D721Med (cell line): ENCODE measurements around the gene OSBPL10.

Experiments used
- DNase-seq: peaks from one replicate; pipeline ENCODE4 v3.0.0; 2011; ENCODE audit warnings: low spot score; ENCODE audit not compliant: insufficient read length
- FAIRE-seq: peaks from 2 replicates; lab custom pipeline; 2011; peaks lifted over from hg19 to GRCh38; lab: Jason Lieb, UNC
- CTCF ChIP-seq: IDR thresholded peaks from 2 replicates; pipeline ENCODE4 v1.5.1; 2012; ENCODE audit warnings: mild to moderate bottlenecking, control low read depth; ENCODE audit not compliant: insufficient read depth; ENCODE audit errors: missing control alignments

The OSBPL10 gene

DNA sequence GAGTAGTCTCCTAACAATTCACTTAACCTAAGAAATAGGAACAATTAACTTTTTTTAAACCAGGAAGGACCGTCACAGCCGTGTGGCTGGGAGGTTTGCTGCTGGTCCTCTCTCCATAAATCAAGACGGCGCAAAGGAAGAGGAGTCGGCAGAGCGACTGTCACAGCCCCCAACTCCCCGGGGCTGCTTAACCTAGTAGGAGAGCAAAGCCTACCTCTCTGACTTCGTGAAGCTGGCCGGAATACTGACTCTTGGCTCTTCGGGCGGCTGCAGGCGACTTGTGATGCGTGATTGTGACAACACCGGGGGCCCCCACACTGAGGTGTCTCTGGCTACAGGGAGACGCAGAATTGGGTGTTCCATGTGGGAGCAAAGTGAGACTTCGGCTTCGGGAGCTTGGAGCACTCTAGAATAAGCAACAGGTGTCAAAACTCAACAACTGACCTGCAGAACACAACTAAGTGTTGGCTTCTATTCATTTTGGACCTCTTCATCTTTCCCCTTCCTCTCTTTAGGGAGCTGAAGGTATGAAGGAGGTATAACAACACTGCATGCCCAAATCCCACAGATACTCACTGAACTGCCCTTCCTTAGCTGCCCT, 151.1 kb downstream of the OSBPL10 start:
- DNase-seq: no peak
- no peak for TF ChIP-seq CTCF
- no peak for FAIRE-seq

- FAIRE-seq (no peak), DNase-seq (no peak)
- TF ChIP-seq CTCF: no peak
Observed at GRCh38 chr3:31829010-31829409, 152.1 kb downstream of the OSBPL10 start.

GRCh38 chr3:31828007-31828406, 153.1 kb downstream of the OSBPL10 start:
- FAIRE-seq: no peak
- DNase-seq: no peak

DNA sequence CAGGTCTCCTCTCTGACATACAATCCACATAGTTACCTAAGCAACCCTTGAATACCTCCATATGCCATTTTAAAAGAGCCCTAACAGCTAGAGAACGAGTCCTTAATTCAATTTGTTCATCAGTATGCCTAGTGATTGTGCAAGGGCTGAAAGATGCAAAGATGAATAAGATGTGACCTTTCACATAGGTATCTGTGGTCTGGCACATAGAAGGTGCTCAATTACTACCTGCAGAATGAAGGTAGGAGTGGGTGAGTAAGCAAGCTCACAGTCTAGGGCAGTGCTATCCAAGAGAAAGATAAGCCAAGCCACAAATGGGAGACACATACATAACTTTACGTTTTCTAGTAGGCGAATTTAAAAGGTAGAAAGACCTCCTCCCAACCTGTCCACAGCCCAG, 157.9 kb downstream of the OSBPL10 start:
- FAIRE-seq: no peak

More at GRCh38 chr3:31828007-31828406, 153.1 kb downstream of the OSBPL10 start:
- no peak for TF ChIP-seq CTCF

DNA sequence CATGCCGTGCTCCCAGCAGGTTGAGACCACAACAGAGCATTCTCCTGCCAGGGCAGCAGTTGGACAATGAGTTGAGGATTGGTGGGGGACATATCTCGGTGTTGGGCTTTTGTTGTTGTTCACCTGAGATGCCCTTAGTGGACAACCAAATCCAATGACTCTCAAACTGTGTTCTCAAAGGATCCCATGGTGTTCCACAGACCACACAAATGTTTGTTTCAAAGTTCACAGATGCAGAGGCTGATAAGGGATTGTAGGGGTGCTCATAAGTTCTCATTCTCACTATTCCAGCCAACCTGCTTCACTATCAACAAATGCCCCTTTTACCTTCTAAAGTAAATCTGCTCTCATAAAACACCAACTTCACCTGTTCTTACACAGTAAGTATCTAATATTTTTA, 159.9 kb downstream of the OSBPL10 start:
- TF ChIP-seq CTCF: no peak
- no peak for FAIRE-seq
- DNase-seq: no peak

More for the DNA sequence above, 157.9 kb downstream of the OSBPL10 start:
- no peak for DNase-seq
- TF ChIP-seq CTCF: no peak

DNA sequence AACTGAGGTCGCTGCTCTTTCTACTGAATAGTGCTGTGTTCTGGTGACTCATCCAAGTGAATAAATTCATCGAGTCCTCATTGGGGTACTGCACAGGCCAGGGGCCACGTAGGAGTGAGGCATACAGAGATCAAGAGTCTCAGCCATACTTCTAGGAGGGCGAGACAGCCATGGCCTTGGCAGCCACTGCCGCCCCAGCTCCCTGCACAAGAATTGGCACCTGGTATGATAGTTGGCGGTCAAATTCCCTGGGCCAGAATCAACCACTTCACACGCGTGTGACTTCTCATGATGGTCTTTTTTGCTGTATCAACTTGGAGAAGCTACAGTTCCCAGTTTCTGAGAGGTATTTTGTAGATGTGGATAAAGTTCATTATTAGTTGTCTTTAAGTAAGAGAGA, 161.6 kb downstream of the OSBPL10 start:
- no peak for FAIRE-seq
- no peak for TF ChIP-seq CTCF
- no peak for DNase-seq

DNA sequence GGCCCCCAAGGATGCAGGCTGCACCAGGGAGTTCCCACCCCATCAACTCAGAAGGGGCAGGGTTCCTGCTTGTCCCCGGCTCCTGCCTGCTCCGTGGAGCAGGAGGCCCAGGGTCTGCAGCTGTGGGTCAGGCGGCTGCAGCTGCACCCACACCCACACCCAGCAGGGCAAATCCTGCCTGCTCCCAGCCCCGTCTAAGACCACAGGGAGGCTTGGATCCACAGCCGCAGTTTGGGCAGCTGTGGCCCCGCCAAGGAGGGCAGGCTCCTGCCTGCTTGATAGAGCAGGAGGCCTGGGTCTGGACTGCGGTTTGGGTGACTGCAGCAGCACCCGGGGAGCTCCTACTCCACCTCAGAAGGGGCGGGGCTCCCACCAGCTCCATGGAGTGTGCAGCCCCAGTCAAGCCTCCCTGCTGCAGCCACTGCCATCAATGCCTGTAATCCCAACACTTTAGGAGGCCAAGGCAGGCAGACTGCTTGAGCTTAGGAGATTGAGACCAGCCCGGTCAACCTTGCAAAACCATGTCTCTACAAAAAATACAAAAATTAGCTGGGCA, 163.6 kb downstream of the OSBPL10 start:
- no peak for FAIRE-seq
- TF ChIP-seq CTCF: no peak
- DNase-seq: no peak
